Stimulated activated CD4-positive, alpha-beta T cell treated with anti-CD3 and anti-CD28 coated beads, Interleukin-4, amount 100 ng/mL, for 4 hours (primary cell): ENCODE data around the gene WIZ.
"Not testable (repeated sequence)": the region's sequence is repeated elsewhere in the genome, so short reads cannot be mapped to it uniquely, and the experiment has no call there.

Source experiments
- DNase-seq, 2 experiments: peaks; one replicate each; pipeline ENCODE4 v3.0.0-alpha.2; 2020

The WIZ gene, protein sequence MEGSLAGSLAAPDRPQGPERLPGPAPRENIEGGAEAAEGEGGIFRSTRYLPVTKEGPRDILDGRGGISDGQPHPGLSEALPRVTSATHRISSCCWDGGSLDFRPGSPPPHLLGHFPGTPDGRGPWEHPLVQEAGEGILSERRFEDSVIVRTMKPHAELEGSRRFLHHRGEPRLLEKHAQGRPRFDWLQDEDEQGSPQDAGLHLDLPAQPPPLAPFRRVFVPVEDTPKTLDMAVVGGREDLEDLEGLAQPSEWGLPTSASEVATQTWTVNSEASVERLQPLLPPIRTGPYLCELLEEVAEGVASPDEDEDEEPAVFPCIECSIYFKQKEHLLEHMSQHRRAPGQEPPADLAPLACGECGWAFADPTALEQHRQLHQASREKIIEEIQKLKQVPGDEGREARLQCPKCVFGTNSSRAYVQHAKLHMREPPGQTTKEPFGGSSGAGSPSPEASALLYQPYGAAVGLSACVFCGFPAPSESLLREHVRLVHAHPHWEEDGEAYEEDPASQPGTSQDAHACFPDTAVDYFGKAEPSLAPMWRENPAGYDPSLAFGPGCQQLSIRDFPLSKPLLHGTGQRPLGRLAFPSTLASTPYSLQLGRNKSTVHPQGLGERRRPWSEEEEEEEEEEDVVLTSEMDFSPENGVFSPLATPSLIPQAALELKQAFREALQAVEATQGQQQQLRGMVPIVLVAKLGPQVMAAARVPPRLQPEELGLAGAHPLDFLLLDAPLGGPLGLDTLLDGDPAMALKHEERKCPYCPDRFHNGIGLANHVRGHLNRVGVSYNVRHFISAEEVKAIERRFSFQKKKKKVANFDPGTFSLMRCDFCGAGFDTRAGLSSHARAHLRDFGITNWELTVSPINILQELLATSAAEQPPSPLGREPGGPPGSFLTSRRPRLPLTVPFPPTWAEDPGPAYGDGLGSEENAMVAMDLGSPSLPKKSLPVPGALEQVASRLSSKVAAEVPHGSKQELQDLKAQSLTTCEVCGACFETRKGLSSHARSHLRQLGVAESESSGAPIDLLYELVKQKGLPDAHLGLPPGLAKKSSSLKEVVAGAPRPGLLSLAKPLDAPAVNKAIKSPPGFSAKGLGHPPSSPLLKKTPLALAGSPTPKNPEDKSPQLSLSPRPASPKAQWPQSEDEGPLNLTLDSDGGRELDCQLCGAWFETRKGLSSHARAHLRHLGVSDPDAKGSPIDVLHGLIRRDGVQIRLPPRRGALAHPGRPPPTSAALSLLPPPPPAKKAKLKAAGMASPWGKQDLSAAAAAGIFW (N-terminal part only)

GRCh38 chr19:15449620-15450527 is at the start of gene WIZ:
TSS of gene WIZ (minus strand) at chr19:15449956. CDS start at chr19:15448307, 1,649 bp downstream.
- DNase-seq, result peak; percentile 76 to 85

DNA sequence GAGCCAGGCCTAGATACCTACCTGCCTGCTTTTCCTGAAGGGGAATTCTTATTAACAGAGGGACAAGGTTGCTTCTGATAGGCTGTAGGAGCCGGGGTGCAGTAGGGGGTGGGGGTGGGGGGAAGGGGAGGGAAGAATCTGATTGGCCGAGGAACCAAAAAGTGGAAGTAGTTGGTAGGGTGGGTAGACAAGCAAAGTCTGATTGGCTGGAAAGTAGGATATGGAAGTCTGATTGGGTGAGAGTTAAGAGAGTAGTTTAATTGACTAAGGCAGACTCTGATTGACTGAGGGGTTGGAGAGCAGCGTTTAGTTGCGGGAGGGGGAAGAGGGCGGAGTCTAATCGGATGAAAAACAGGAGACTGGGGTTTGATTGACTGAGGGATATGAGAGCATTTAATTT is 49.2 kb upstream of the WIZ start:
- no peak for DNase-seq

DNA sequence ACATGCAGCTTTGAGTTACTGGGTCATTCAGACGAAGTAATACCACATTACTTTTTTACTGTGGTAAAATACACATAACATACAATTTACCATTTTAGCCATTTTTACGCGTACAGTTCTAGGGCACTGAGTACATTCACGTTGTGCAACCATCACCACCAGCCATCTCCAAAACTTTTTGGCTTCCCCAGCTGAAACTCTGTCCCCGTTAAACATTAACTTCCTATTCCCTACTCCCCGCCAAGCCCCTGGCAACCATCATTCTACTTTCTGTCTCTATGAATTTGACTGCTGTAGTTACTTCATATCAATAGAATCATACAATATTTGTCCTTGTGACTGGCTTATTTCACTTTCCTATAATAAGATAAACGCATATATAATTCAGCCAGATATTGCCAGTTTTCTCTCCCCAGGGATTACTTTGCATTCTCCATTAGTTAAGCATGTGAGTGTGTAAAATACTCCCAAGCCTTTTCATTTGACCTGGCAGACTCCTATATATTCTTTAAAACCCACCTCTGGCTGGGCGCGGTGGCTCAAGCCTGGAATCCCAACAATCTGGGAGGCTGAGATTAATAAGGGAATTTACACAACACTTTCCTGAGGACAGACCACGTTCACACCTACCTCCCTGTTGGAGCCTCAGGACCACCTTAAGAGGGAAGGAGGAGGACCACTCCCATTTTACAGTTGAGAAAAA is 48.6 kb upstream of the WIZ start:
- DNase-seq, result no peak

DNA sequence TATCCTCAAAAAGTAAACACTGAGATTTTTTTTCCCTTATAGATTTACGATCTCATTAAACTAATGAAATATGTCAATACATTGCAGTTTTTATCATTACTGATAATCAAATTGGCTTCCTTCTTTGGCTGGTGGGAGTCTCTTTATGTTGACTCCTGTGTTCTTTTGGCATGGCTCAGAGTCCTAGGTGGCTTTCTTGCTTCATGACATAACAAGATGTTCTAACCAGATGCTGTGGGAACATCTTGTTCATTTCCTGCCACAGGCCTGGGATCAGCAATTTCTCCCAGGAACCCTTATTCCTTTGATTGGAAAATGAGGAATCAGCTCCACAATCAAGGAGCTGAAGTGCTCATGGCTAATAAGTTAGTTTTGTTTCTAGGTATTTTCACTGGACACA is 45.4 kb upstream of the WIZ start:
- no peak for DNase-seq

DNA sequence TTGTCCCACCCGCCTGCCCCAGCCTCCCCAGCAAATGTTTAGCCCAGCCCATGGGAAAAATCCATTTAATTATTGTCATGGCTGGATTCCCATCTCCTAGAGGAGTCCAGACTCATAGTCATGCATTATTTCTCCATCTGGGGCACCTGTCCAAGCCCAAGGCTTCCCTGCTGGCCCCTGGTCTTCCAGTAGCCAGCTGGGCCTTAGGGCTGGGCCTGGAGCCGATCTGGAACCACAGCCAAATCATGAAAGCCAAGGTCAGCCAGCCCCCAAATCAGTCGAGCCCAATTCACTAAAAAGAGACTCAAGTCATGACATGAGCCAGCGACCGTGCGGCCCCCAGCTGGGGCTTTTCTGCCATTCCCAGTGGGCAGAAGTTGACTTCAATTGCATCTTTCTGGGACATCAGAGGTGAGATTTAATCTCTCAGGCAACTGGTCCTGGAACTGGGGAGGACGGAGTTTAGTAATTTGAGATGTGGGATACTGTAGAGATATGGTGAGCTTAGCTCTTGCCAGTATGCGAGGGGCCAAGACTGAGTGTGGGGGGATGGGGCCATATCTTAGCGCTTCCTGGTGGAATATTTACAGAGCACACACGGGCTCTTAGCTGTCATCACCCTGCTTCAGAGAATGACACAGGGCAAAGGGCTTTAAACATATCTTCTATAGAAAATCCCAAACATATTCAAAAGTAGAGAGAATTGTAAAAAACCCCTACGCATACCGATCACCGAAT is 38.9 kb upstream of the WIZ start:
- DNase-seq, result no peak

DNA sequence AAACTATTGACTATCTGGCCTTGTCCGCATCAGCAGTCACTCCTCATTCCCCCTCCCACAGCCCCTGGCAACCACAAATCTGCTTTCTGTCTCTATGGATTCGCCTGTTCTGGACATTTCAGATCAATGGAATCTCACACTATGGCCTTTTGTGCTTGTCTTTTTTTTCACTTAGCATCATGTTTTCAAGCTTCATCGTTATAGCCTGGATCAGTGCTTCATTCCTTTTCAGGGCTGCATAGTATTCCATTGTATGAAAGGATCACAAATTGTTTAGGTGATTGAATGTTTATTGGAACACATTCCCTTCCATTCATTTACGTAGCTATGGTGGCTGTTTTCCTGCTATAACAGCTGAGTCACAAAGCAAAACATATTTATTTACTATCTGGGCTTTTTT is 37.3 kb upstream of the WIZ start:
- no peak for DNase-seq

GRCh38 chr19:15485768-15486167 is 36.0 kb upstream of the WIZ start:
- not testable (repeated sequence) for DNase-seq

GRCh38 chr19:15480996-15481395 is 31.2 kb upstream of the WIZ start:
- not testable (repeated sequence) for DNase-seq

DNA sequence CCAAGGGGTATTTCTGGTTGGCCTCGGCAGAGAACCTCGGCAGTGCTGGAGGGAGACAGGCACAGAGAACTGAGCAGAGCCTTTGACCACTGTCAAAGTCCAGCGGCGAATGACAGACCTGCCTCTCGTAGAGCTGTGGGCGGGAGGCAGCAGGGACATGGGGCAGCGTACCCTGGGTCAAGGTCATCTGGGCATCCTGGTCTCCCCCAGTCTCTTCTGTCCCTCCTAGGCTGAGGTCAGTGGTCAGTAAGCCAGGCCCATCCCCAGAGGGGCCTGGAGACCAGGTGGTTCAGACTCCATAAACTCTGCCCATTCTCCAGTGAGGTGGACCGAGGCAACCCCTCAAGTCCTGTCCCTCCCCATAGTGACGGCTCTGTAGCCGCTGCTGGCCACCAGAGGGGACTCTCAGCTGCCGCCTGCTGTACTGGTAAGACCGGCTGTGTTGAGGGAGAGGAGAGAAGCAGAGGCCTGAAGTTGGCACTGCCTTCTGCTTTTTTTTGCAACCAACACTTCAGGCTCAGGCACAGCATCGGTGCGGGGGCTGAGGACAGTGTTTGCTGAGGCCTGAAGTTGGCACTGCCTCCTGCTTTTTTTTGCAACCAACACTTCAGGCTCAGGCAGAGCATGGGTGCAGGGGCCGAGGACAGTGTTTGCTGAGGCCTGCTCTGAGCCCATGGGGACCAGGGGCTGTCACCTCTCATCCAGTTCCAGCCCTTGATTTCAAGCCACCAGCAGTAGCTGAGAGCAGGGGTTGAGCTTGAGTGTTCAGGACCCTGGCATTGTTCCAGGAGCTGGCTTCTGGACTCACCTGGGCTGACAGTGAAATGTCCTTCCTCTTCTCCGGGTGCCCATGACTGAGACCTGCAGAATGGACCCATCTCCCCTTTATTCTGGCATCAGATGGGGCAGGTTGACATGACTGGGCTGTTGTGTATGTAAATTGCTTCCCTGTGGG is 29.9 kb upstream of the WIZ start, which contains the start of gene PGLYRP2:
PGLYRP2 (minus strand) TSS at position 111 of the 955 bp plus-strand sequence. CDS start 130 bp downstream, outside the sequence.
- no peak for DNase-seq

DNA sequence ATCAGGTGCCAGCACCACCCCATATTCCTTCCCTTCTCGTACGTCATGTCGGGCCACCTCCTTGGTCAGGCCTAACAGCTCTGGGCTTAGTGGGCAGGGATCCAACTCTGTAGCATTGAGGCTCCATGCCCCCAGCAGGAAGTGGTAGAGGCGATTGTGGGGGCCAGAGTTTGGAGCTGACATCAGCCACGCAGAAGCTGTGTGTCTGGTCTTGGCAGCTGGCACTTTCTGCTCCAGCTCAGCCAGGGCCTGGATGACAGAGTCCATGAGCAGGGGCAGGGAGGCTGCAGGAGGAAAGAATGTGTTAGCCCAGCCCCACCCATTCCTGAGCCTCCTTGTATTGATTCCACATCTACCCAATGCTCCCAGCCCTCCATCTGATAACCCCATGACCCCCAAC is 26.6 kb upstream of the WIZ start:
- no peak for DNase-seq

DNA sequence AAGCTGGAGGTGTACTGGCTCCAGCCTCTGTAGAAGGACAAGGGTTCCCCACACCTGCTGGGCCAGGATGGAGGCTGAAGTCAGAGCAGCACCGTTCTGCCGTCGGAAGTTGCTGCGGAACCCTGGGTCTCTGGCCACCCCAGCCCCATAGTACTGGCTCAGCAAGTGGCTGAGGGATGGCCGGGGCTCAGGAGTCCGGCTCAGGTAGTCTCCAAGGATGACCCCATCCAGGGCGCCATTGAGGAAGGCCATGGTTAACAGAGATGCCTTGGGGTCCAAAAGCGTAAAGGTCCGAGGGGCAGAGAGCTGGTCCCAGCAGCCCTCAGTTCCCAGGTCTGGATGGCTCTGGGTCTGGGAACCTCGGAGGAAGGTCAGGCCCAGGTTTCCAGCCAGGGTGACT is 25.9 kb upstream of the WIZ start:
- no peak for DNase-seq

- DNase-seq, result no peak
Observed at GRCh38 chr19:15475169-15475568, 25.4 kb upstream of the WIZ start.

- not testable (repeated sequence) for DNase-seq
Observed at GRCh38 chr19:15473821-15474220, 24.1 kb upstream of the WIZ start.

DNA sequence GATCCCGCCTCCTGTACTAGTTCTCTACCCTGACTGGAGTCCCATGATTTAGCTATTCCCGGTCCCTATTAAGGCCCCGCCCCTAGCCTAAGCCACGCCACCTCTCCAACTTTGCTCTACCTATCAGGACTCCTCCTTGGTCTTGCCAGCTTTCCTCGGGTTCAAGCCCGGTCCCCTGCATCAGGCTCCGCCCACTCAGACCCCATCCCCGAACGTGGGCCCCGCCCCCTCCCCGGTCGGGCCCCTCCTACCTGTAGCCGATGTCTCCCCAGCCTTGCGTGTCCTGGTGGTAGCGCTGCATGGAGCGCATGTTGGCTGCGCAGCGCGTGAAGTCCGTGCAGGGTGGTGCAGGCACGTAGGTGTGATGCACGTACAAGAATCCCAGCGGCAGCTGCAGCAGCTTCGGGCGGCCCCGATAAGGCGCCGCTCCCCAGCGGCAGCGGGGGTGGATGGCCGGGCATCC is 21.9 kb upstream of the WIZ start:
- no peak for DNase-seq

GRCh38 chr19:15469513-15470297 is 19.9 kb upstream of the WIZ start:
- peak in 1 of 2 experiments; percentile 28 for DNase-seq

DNA sequence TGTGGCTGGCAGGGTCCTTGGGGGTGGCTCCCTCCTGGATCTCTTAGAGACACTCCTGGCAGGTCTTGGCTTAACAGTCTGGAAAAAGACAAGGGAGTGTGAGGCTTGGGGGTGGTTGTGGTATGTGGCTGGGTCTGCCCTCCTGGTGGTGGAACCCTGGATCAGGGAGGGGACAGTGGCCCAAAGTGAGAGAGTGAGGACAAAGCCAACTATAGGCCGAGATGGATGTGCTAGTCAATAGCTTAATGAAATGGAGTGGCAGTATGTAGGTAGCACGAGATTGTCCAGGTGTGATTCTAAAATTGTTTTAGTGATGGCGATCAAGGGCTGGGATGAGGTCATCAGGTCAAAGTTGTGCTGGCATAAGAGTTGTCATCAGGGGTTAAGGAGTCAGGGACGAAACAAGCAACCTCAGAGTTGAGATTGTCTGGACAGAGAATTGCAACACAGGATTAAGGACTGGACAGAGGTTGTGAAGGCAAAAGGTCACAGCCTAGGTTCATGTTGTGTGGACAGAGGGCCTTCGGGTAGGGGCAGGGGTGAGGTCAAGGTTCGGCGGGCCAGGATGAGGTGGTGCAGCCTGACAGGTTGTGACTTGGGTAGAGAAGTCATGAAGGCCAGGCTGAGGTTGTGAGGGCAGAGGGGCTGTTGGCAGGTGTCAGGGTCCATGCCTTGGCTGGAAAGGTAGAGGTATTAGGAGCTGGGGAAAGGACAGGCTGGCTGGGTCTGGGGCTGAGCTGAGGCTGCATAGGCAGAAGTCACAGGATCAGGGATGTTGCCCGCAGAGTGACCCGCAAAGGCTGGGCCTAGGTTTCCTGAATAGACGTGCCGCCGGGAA is 19.1 kb upstream of the WIZ start:
- DNase-seq, result no peak

GRCh38 chr19:15467734-15468214 is 18.0 kb upstream of the WIZ start:
- no peak for DNase-seq
